ENCODE data around the gene HASPIN. TPM values are rescaled to one million over a fixed set of nuclear protein-coding genes. Genes with fewer than 3 reads are reported as not detected.

Gene HASPIN
- total RNA-seq, 1 donor from 2014 or later, result 8.9 TPM

GRCh38 chr17:3762922-3763776, 39.4 kb downstream of the HASPIN start:
- no peak for DNase-seq (ENCODE audit: low read depth, low spot score)

DNA sequence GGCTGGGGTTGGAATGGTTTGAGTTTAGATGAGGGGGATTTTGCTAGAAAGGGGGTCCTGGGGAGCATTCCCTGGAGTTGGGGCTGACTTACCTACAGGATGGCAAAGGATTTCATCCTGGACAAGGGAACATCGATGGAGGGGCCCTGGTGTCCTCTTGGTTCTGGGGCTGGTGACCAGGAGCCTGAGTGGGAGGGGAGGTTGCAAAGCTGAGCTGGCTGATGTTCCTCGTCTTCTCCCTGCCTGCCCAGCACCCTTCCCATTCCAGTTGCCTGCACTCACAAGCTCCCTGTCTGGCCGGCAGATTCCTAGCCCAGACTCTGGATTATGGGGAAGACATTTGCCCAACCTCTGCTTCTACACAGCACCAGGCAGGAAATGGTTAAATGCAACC, 40.1 kb downstream of the HASPIN start:
- DNase-seq (ENCODE audit: low read depth, low spot score), result no peak

DNA sequence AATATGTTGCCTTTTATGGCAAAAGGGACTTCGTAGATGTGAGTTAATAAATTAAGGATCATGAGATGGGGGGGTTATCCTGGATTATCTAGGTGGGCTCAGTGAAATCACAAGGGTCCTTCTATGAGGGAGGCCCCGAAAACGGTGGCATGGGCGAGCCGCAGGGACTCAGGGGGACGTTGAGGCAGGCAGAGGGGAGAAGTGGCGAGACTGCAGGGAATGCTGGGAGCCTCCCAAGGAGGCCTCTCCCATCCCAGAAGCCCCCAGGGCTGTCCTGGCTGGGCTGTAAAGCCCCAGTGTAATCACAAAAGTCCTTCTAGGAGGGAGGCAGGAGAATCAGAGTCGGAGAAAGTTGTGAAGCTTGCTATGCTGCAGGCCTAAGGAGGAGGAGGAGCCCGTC, 42.3 kb downstream of the HASPIN start:
- DNase-seq (ENCODE audit: low read depth, low spot score), result no peak

GRCh38 chr17:3766779-3767178, 43.1 kb downstream of the HASPIN start:
- DNase-seq (ENCODE audit: low read depth, low spot score), result no peak

- no peak for DNase-seq (ENCODE audit: low read depth, low spot score)
These were observed 44.6 kb downstream of the HASPIN start for GRCh38 chr17:3768341-3768740.

- no peak for DNase-seq (ENCODE audit: low read depth, low spot score)
These were observed 45.1 kb downstream of the HASPIN start for GRCh38 chr17:3768769-3769168.

DNA sequence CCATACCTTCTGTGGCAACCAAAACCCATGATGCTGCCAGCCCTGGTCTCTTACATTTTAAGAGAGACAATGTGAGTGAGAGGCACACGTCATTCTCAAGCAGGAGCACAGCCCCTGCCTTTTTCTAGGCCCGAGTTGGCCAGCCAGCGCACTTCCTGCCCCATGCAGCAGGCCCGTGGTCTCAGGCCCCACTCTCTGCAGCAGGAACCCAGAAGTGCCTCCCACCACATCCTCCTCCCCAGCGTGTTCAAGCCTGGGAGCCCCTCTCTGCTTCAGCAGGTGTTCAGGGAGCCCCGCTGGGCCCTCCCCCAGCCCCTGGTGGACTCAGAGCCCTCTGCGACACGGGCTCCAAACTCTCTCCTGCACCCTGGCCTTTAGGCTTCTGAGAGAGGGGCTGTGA, 46.8 kb downstream of the HASPIN start:
- DNase-seq (ENCODE audit: low read depth, low spot score), result no peak

- no peak for DNase-seq (ENCODE audit: low read depth, low spot score)
These were observed 47.4 kb downstream of the HASPIN start for GRCh38 chr17:3771140-3771539.

- no peak for DNase-seq (ENCODE audit: low read depth, low spot score)
These were observed 49.1 kb downstream of the HASPIN start for GRCh38 chr17:3772764-3773163.

DNA sequence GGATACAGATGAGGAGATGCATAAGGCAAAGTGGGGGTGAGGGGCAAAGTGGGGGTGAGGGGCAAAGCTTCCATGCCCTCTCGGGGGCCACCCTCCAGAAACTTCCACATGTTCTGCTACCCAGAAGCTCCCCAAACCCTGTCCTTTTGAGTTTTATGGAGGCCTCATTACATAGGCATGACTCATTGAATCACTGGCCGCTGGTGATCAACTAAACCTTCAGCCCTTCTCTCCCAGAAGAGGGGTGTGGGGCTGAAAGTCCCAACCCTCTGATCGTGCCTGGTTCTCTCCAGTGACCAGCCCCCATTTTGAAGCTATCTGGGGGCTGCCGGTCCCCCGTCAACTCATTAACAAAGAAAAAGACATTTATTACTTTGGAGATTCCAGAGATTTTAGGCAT, 49.8 kb downstream of the HASPIN start:
- no peak for DNase-seq (ENCODE audit: low read depth, low spot score)

- no peak for DNase-seq (ENCODE audit: low read depth, low spot score)
These were observed 50.3 kb downstream of the HASPIN start for GRCh38 chr17:3773966-3774365.

Other genes starting within 250 kb of the HASPIN start
- not detected in 2 replicates for gene ASPA, start 247.9 kb upstream of the HASPIN start, total RNA-seq
- gene TRPV3, start 166.1 kb upstream of the HASPIN start, total RNA-seq, result not detected in 2 replicates
- 0.33 and 0.78 TPM in 2 replicates for gene TRPV1, start 114.5 kb upstream of the HASPIN start, total RNA-seq
- 19.5 and 21.8 TPM in 2 replicates for gene SHPK, start 87.7 kb upstream of the HASPIN start, total RNA-seq
- gene CTNS, start 87.1 kb upstream of the HASPIN start, total RNA-seq, result 13.1 and 17.7 TPM in 2 replicates
- gene TAX1BP3, start 55.3 kb upstream of the HASPIN start, total RNA-seq, result 166 and 230 TPM in 2 replicates
- gene EMC6, start 55.1 kb upstream of the HASPIN start, total RNA-seq, result 17.6 and 23.2 TPM in 2 replicates
- 0.13 and 0.35 TPM in 2 replicates for gene P2RX5, start 27.7 kb upstream of the HASPIN start, total RNA-seq
- 19.2 and 23.5 TPM in 2 replicates for gene ITGAE, start 77.3 kb downstream of the HASPIN start, total RNA-seq
- 19.9 and 27.6 TPM in 2 replicates for gene NCBP3, start 122.3 kb downstream of the HASPIN start, total RNA-seq
- gene CAMKK1, start 169.2 kb downstream of the HASPIN start, total RNA-seq, result 3.4 and 3.8 TPM in 2 replicates
- gene P2RX1, start 192.6 kb downstream of the HASPIN start, total RNA-seq, result 0.11 TPM in 1 of 2 replicates, not detected in the other
- gene ATP2A3, start 240.5 kb downstream of the HASPIN start, total RNA-seq, result 0.53 and 3.6 TPM in 2 replicates

Data from pulmonary artery endothelial cell (primary cell).